ENCODE results near the gene RRP7A.
"Not testable (repeated sequence)": the region's sequence is repeated elsewhere in the genome, so short reads cannot be mapped to it uniquely, and the experiment has no call there.

The RRP7A gene, protein sequence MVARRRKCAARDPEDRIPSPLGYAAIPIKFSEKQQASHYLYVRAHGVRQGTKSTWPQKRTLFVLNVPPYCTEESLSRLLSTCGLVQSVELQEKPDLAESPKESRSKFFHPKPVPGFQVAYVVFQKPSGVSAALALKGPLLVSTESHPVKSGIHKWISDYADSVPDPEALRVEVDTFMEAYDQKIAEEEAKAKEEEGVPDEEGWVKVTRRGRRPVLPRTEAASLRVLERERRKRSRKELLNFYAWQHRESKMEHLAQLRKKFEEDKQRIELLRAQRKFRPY

DNA sequence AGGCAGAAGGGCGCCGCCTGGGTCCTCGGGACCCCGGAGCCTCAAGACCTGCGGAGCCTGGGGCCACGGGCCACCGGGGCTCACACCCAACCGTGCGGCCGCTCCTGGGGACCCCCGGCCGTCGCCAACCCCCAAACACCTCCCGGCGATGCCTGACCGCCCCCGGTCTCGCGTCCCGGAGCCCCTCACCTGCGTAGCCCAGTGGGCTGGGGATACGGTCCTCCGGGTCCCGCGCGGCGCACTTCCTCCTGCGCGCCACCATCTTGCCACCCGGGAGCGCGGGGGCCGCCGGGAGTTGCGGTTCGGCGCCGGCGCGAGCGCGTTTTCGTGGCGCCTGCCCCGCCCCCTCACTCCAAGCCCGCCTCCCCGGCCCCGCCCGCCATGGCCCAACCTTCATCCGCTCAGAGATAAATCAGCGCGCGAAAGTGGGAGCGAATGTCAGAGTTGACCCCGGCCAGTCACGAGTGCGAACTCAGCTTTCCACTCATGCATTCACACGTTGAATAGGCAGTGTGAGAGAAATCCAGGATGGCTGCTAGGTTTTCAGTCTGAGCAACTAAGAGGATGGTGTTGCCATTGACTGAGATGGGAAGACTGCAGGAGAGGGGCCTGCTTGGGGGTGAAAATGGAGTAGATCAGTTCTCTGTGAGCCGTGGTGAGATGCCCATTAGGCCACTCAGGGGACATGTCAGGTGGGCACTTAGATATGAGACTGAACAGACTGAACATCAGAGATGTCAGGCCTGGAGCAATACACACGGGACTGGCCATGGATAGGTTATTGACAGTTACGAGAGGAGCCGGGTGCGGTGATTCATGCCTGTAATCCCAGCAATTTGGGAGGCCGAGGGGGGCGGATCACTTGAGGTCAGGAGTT, at the start of gene RRP7A:
RRP7A (minus strand) TSS at position 272 of the 877 bp plus-strand sequence; CDS start at position 262, 10 bp downstream.
- Histone ChIP-seq H3K9ac (ENCODE audit: low read depth in 1 of 2, low read length in 2 of 2) (peak within 1 kb of the TSS; percentile 70 to 93), H3K9me3 (ENCODE audit: control insufficient read depth in 2 of 2, low read length in 2 of 2) (no peaks in the 10 kb centered on the region), H3K27ac (ENCODE audit: low read depth in 2 of 2, low read length in 2 of 2) (peak within 1 kb of the TSS; percentile 69 to 71), H3K4me3 (ENCODE audit: low read length in 2 of 2) (peak within 1 kb of the TSS; percentile 77 to 94), H3K27me3 (ENCODE audit: control insufficient read depth in 2 of 2, insufficient read depth in 2 of 2, low read length in 2 of 2) (no peaks in the 10 kb centered on the region), H3K4me1 (ENCODE audit: control insufficient read depth in 2 of 2, insufficient read depth in 2 of 2, low read length in 2 of 2) (peaks cover 3 to 9% of the 10 kb centered on the region in 2 donors), H3K36me3 (ENCODE audit: control insufficient read depth in 2 of 2, insufficient read depth in 2 of 2, low read length in 2 of 2) (peaks cover 5 to 16% of the 10 kb centered on the region in 2 donors)

GRCh38 chr22:42567950-42568349, 48.4 kb upstream of the RRP7A start:
- H3K36me3 ChIP-seq (ENCODE audit: control insufficient read depth in 2 of 2, insufficient read depth in 2 of 2, low read length in 2 of 2); H3K9ac ChIP-seq (ENCODE audit: low read depth in 1 of 2, low read length in 2 of 2); H3K4me1 ChIP-seq (ENCODE audit: control insufficient read depth in 2 of 2, insufficient read depth in 2 of 2, low read length in 2 of 2); H3K4me3 ChIP-seq (ENCODE audit: low read length in 2 of 2); H3K9me3 ChIP-seq (ENCODE audit: control insufficient read depth in 2 of 2, low read length in 2 of 2); H3K27me3 ChIP-seq (ENCODE audit: control insufficient read depth in 2 of 2, insufficient read depth in 2 of 2, low read length in 2 of 2); H3K27ac ChIP-seq (ENCODE audit: low read depth in 2 of 2, low read length in 2 of 2): not testable (repeated sequence)

GRCh38 chr22:42565956-42566355, 46.4 kb upstream of the RRP7A start:
- Histone ChIP-seq H3K27ac (ENCODE audit: low read depth in 2 of 2, low read length in 2 of 2) (no peak overlapping the region), H3K9ac (ENCODE audit: low read depth in 1 of 2, low read length in 2 of 2) (no peak overlapping the region), H3K27me3 (ENCODE audit: control insufficient read depth in 2 of 2, insufficient read depth in 2 of 2, low read length in 2 of 2) (no peaks in the 10 kb centered on the region), H3K4me1 (ENCODE audit: control insufficient read depth in 2 of 2, insufficient read depth in 2 of 2, low read length in 2 of 2) (peaks cover 0 to 7% of the 10 kb centered on the region in 2 donors), H3K4me3 (ENCODE audit: low read length in 2 of 2) (no peak overlapping the region), H3K36me3 (ENCODE audit: control insufficient read depth in 2 of 2, insufficient read depth in 2 of 2, low read length in 2 of 2) (no peaks in the 10 kb centered on the region), H3K9me3 (ENCODE audit: control insufficient read depth in 2 of 2, low read length in 2 of 2) (no peaks in the 10 kb centered on the region)

- Histone ChIP-seq H3K9ac (ENCODE audit: low read depth in 1 of 2, low read length in 2 of 2) (no peak overlapping the region), H3K9me3 (ENCODE audit: control insufficient read depth in 2 of 2, low read length in 2 of 2) (no peaks in the 10 kb centered on the region), H3K27ac (ENCODE audit: low read depth in 2 of 2, low read length in 2 of 2) (no peak overlapping the region), H3K36me3 (ENCODE audit: control insufficient read depth in 2 of 2, insufficient read depth in 2 of 2, low read length in 2 of 2) (no peaks in the 10 kb centered on the region), H3K27me3 (ENCODE audit: control insufficient read depth in 2 of 2, insufficient read depth in 2 of 2, low read length in 2 of 2) (no peaks in the 10 kb centered on the region), H3K4me3 (ENCODE audit: low read length in 2 of 2) (no peak overlapping the region), H3K4me1 (ENCODE audit: control insufficient read depth in 2 of 2, insufficient read depth in 2 of 2, low read length in 2 of 2) (peaks cover 0 to 7% of the 10 kb centered on the region in 2 donors)
These were observed 45.1 kb upstream of the RRP7A start for GRCh38 chr22:42564699-42565098.

DNA sequence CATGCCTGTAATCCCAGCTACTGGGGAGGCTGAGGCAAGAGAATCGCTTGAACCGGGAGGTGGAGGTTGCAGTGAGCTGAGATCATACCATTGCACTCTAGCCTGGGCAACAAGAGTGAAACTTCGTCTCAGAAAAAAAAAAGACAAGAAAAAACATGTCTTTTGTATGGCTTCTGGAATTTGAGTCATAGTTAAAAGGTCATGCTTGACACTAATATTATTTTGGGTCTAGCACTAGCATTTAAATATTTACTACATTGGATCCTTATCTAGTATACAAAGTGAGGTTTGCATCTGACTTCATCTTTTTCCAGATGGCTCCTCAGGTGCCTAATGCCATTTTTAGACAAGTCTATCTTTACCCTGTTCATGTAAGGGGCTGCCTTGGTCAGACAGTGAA, 44.3 kb upstream of the RRP7A start:
- H3K27ac ChIP-seq (ENCODE audit: low read depth in 2 of 2, low read length in 2 of 2); H3K4me3 ChIP-seq (ENCODE audit: low read length in 2 of 2); H3K27me3 ChIP-seq (ENCODE audit: control insufficient read depth in 2 of 2, insufficient read depth in 2 of 2, low read length in 2 of 2); H3K9me3 ChIP-seq (ENCODE audit: control insufficient read depth in 2 of 2, low read length in 2 of 2); H3K36me3 ChIP-seq (ENCODE audit: control insufficient read depth in 2 of 2, insufficient read depth in 2 of 2, low read length in 2 of 2); H3K9ac ChIP-seq (ENCODE audit: low read depth in 1 of 2, low read length in 2 of 2); H3K4me1 ChIP-seq (ENCODE audit: control insufficient read depth in 2 of 2, insufficient read depth in 2 of 2, low read length in 2 of 2): not testable (repeated sequence)

DNA sequence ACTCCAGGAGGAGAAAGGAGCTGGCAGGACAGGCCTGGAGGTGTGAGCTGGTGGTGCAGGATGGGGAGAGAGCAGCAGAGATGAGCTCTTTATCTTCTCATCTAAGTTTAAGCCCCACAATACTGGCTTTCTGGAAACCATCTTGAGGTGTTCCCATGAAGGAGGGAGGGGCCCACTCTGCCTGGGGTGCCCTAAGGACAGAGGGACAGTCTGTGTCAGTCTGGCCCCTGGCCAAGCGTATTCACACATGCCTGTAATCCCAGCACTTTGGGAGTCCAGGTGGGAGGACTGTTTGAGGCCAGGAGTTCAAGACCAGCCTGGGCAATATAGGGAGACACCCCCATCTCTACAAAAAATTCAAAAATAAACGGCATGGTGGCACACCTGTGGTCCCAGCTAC, 43.1 kb upstream of the RRP7A start:
- no peaks in the 10 kb centered on the region for H3K36me3 ChIP-seq (ENCODE audit: control insufficient read depth in 2 of 2, insufficient read depth in 2 of 2, low read length in 2 of 2)
- H3K4me3 ChIP-seq (ENCODE audit: low read length in 2 of 2) = no peak overlapping the region
- H3K27me3 ChIP-seq (ENCODE audit: control insufficient read depth in 2 of 2, insufficient read depth in 2 of 2, low read length in 2 of 2) = no peaks in the 10 kb centered on the region
- H3K4me1 ChIP-seq (ENCODE audit: control insufficient read depth in 2 of 2, insufficient read depth in 2 of 2, low read length in 2 of 2) = peaks cover 0 to 7% of the 10 kb centered on the region in 2 donors
- H3K9ac ChIP-seq (ENCODE audit: low read depth in 1 of 2, low read length in 2 of 2) = no peak overlapping the region
- no peaks in the 10 kb centered on the region for H3K9me3 ChIP-seq (ENCODE audit: control insufficient read depth in 2 of 2, low read length in 2 of 2)
- H3K27ac ChIP-seq (ENCODE audit: low read depth in 2 of 2, low read length in 2 of 2) = no peak overlapping the region

- H3K27ac ChIP-seq (ENCODE audit: low read depth in 2 of 2, low read length in 2 of 2) = no peak overlapping the region
- no peaks in the 10 kb centered on the region for H3K9me3 ChIP-seq (ENCODE audit: control insufficient read depth in 2 of 2, low read length in 2 of 2)
- peaks cover 0 to 7% of the 10 kb centered on the region in 2 donors for H3K4me1 ChIP-seq (ENCODE audit: control insufficient read depth in 2 of 2, insufficient read depth in 2 of 2, low read length in 2 of 2)
- no peaks in the 10 kb centered on the region for H3K36me3 ChIP-seq (ENCODE audit: control insufficient read depth in 2 of 2, insufficient read depth in 2 of 2, low read length in 2 of 2)
- no peaks in the 10 kb centered on the region for H3K27me3 ChIP-seq (ENCODE audit: control insufficient read depth in 2 of 2, insufficient read depth in 2 of 2, low read length in 2 of 2)
- H3K9ac ChIP-seq (ENCODE audit: low read depth in 1 of 2, low read length in 2 of 2) = no peak overlapping the region
- no peak overlapping the region for H3K4me3 ChIP-seq (ENCODE audit: low read length in 2 of 2)
These were observed 42.7 kb upstream of the RRP7A start for GRCh38 chr22:42562279-42562678.

- Histone ChIP-seq H3K9me3 (ENCODE audit: control insufficient read depth in 2 of 2, low read length in 2 of 2) (no peaks in the 10 kb centered on the region), H3K27ac (ENCODE audit: low read depth in 2 of 2, low read length in 2 of 2) (no peak overlapping the region), H3K9ac (ENCODE audit: low read depth in 1 of 2, low read length in 2 of 2) (no peak overlapping the region), H3K4me1 (ENCODE audit: control insufficient read depth in 2 of 2, insufficient read depth in 2 of 2, low read length in 2 of 2) (peaks cover 0 to 7% of the 10 kb centered on the region in 2 donors), H3K4me3 (ENCODE audit: low read length in 2 of 2) (no peak overlapping the region), H3K27me3 (ENCODE audit: control insufficient read depth in 2 of 2, insufficient read depth in 2 of 2, low read length in 2 of 2) (no peaks in the 10 kb centered on the region), H3K36me3 (ENCODE audit: control insufficient read depth in 2 of 2, insufficient read depth in 2 of 2, low read length in 2 of 2) (no peaks in the 10 kb centered on the region)
These were observed 42.3 kb upstream of the RRP7A start for GRCh38 chr22:42561856-42562255.

- Histone ChIP-seq H3K9ac (ENCODE audit: low read depth in 1 of 2, low read length in 2 of 2) (no peak overlapping the region), H3K4me3 (ENCODE audit: low read length in 2 of 2) (no peak overlapping the region), H3K36me3 (ENCODE audit: control insufficient read depth in 2 of 2, insufficient read depth in 2 of 2, low read length in 2 of 2) (no peaks in the 10 kb centered on the region), H3K4me1 (ENCODE audit: control insufficient read depth in 2 of 2, insufficient read depth in 2 of 2, low read length in 2 of 2) (peaks cover 0 to 7% of the 10 kb centered on the region in 2 donors), H3K9me3 (ENCODE audit: control insufficient read depth in 2 of 2, low read length in 2 of 2) (no peaks in the 10 kb centered on the region), H3K27me3 (ENCODE audit: control insufficient read depth in 2 of 2, insufficient read depth in 2 of 2, low read length in 2 of 2) (no peaks in the 10 kb centered on the region), H3K27ac (ENCODE audit: low read depth in 2 of 2, low read length in 2 of 2) (no peak overlapping the region)
These were observed 41.2 kb upstream of the RRP7A start for GRCh38 chr22:42560781-42561180.

DNA sequence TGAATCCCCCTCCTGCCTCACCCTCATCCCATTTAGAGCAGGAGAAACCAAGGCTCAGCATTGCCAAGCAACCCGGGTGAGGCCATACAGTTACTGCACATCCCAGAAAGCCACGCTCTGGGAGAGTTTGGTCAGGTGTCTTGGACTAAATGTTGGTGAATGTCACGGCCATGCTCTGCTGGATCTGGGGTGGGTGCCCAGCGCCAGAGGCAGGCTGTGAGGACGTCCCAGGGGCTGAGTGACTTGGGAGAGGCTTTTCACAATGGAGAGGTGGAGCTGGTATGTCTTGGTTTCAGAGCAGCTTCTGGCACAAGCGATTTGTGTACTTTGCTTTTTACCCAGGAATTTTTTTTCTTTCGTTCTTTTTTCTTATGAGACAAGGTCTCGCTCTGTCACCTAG, 40.8 kb upstream of the RRP7A start:
- Histone ChIP-seq H3K4me3 (ENCODE audit: low read length in 2 of 2) (no peak overlapping the region), H3K27ac (ENCODE audit: low read depth in 2 of 2, low read length in 2 of 2) (no peak overlapping the region), H3K27me3 (ENCODE audit: control insufficient read depth in 2 of 2, insufficient read depth in 2 of 2, low read length in 2 of 2) (no peaks in the 10 kb centered on the region), H3K9me3 (ENCODE audit: control insufficient read depth in 2 of 2, low read length in 2 of 2) (no peaks in the 10 kb centered on the region), H3K4me1 (ENCODE audit: control insufficient read depth in 2 of 2, insufficient read depth in 2 of 2, low read length in 2 of 2) (peaks cover 0 to 7% of the 10 kb centered on the region in 2 donors), H3K36me3 (ENCODE audit: control insufficient read depth in 2 of 2, insufficient read depth in 2 of 2, low read length in 2 of 2) (no peaks in the 10 kb centered on the region), H3K9ac (ENCODE audit: low read depth in 1 of 2, low read length in 2 of 2) (no peak overlapping the region)

Measured in mucosa of rectum (tissue), 2 donors.